Measurements from ENCODE around the gene RBPMS2.

The RBPMS2 gene

DNA sequence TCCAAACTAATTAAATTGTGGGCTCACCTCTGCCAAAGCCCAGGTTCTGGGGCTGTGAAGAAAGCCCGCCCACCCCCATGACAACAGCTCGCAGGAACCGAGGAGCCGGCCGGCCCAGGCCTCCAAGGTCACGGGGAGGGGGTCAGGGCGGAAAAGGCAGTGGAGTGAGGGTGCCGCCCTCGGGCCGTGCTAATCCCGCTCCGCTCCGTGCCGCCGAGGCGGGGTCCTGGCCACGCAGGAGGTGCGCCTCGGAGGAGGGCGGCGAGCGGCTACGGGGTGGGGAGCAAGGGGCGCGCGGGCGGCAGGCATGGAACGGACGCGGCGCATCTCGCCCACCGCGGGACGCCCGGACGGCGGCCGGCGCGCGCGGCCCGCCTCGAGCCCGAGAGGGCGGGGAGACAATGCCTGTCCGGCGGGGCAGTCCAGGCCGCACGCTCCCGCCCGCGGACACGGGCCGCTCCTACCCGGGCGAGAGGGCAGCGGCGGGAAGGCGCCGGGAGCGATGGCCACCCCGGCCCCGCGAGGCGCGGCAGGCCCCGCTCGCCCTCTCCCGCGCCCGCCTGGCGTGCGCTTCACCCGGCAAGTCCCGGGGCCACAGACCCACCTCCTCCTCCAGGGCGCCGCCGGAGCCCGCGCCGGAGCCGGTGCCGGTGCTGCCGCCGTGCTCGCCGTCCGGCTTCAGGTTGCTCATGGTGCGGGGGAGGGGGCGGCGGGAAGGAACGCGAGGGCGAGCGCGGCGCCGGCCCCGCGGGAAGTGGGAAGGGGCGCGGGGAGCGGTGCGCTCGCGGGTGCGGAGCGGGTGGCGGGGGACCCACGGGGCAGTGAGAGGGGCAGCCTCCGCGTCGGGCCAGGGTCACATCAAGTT lies 528 bp downstream of the RBPMS2 start:
- H3K27ac ChIP-seq (ENCODE audit: low read depth, low read length): peak overlapping the region; percentile 97
- H3K4me3 ChIP-seq (ENCODE audit: low read length): peak overlapping the region; percentile 83
- peak overlapping the region; percentile 97 for H2BK5ac ChIP-seq (ENCODE audit: low read length)
- peak overlapping the region; percentile 92 for H3K23ac ChIP-seq (ENCODE audit: low read length)
- peak overlapping the region; percentile 59 for H4K8ac ChIP-seq (ENCODE audit: low read depth, low read length)
- H3K56ac ChIP-seq (ENCODE audit: low read length): peak overlapping the region; percentile 99
- H3K79me2 ChIP-seq (ENCODE audit: control insufficient read depth, insufficient read depth, low read length): peaks cover 62% of the 10 kb centered on the region
- peak overlapping the region; percentile 96 for H3K4me2 ChIP-seq (ENCODE audit: low read length)
- peak overlapping the region; percentile 86 for H3K4ac ChIP-seq (ENCODE audit: low read depth, low read length)
- no peaks in the 10 kb centered on the region for H3K27me3 ChIP-seq (ENCODE audit: insufficient read depth, low read length, poor library complexity)
- peak overlapping the region; percentile 81 for H2AK5ac ChIP-seq (ENCODE audit: low read length)
- H3K4me1 ChIP-seq (ENCODE audit: control insufficient read depth, low read depth, low read length): peaks cover 21% of the 10 kb centered on the region
- H2BK15ac ChIP-seq (replicated peaks; ENCODE audit: low read depth): peak overlapping the region; percentile 67
- no CpG with 5 or more reads among the region's 115 CpGs for WGBS (ENCODE audit: extremely low coverage, insufficient coverage, low lambda C conversion rate)
- H3K18ac ChIP-seq (ENCODE audit: low read length): peak overlapping the region; percentile 99
- peak overlapping the region; percentile 96 for H2BK120ac ChIP-seq (ENCODE audit: low read depth, low read length)
- DNase-seq: peak; percentile 44
- H3K79me1 ChIP-seq (ENCODE audit: low read length): peaks cover 2% of the 10 kb centered on the region
- no peaks in the 10 kb centered on the region for H3K36me3 ChIP-seq (ENCODE audit: control insufficient read depth, insufficient read depth, low read length)
- peak overlapping the region; percentile 98 for H3K9ac ChIP-seq (ENCODE audit: low read length)
- no peak overlapping the region for H4K5ac ChIP-seq (ENCODE audit: low read length)

DNA sequence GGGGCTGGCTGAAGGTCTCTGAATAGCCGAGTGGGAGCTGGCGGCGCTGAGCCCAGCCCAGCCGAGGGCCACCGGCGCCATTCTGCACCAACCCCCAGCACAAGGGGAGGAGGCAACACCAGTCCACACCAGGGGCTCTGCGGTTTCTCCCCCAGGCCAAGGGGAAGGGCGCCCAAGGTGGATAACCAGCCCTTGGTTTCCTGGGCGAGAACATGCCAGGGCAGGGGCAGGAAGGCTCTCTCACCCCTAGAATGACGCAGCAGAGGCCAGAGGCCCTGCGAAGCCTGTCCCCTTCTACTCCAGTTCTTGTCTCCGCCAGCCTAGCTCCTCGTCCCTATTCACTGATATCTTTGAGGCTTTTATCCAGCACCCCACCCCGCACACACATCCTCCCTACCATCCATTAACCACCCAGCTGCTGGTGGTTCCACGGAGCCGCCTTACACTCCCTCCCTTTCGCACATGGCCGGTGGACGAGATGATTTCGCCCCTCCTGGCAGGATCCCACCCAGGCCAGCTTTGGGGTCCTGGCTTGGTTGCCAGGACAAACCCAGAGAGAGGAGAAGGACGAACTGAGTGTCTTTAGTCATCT lies 1.3 kb downstream of the RBPMS2 start:
- Histone ChIP-seq H2BK15ac (replicated peaks; ENCODE audit: low read depth) (no peak overlapping the region), H3K27ac (ENCODE audit: low read depth, low read length) (peak overlapping the region; percentile 97), H3K79me1 (ENCODE audit: low read length) (peaks cover 2% of the 10 kb centered on the region), H3K36me3 (ENCODE audit: control insufficient read depth, insufficient read depth, low read length) (no peaks in the 10 kb centered on the region), H2BK5ac (ENCODE audit: low read length) (peak overlapping the region; percentile 97), H3K79me2 (ENCODE audit: control insufficient read depth, insufficient read depth, low read length) (peaks cover 66% of the 10 kb centered on the region), H4K8ac (ENCODE audit: low read depth, low read length) (no peak overlapping the region), H3K4me2 (ENCODE audit: low read length) (peak overlapping the region; percentile 96), H4K5ac (ENCODE audit: low read length) (no peak overlapping the region), H3K4ac (ENCODE audit: low read depth, low read length) (peak overlapping the region; percentile 86), H3K9ac (ENCODE audit: low read length) (peak overlapping the region; percentile 98), H3K4me1 (ENCODE audit: control insufficient read depth, low read depth, low read length) (peaks cover 20% of the 10 kb centered on the region), H3K27me3 (ENCODE audit: insufficient read depth, low read length, poor library complexity) (no peaks in the 10 kb centered on the region), H3K23ac (ENCODE audit: low read length) (peak overlapping the region; percentile 100), H3K56ac (ENCODE audit: low read length) (peak overlapping the region; percentile 99), H2AK5ac (ENCODE audit: low read length) (peak overlapping the region; percentile 86), H3K4me3 (ENCODE audit: low read length) (peak overlapping the region; percentile 83), H2BK120ac (ENCODE audit: low read depth, low read length) (no peak overlapping the region), H3K18ac (ENCODE audit: low read length) (peak overlapping the region; percentile 99)
- no CpG with 5 or more reads among the region's 21 CpGs for WGBS (ENCODE audit: extremely low coverage, insufficient coverage, low lambda C conversion rate)
- peak; percentile 60 for DNase-seq

DNA sequence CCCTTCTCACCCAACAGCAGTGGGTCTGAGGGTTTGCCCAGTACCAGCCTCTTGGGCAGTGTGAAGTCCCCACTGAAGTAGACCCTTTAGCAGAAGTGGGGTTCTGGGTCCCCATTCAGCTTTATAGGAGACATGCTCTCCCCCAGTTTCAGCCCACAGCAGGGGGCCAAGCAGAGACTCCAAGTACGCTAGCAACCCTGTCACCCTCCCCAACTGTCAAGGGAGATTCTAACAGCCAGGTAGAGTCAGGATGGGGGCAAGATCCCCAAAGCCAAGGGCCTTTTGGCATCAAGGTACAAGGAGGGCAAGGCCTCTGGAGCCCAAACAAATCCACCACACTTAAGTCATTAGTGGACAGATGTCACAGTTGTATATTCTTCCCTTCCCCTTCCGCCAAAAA lies 1.8 kb downstream of the RBPMS2 start:
- no peak for DNase-seq
- Histone ChIP-seq H3K4ac (ENCODE audit: low read depth, low read length) (peak overlapping the region; percentile 86), H3K4me1 (ENCODE audit: control insufficient read depth, low read depth, low read length) (peaks cover 16% of the 10 kb centered on the region), H2BK120ac (ENCODE audit: low read depth, low read length) (no peak overlapping the region), H3K4me2 (ENCODE audit: low read length) (peak overlapping the region; percentile 96), H3K23ac (ENCODE audit: low read length) (peak overlapping the region; percentile 100), H4K5ac (ENCODE audit: low read length) (no peak overlapping the region), H3K79me2 (ENCODE audit: control insufficient read depth, insufficient read depth, low read length) (peaks cover 70% of the 10 kb centered on the region), H2BK15ac (replicated peaks; ENCODE audit: low read depth) (no peak overlapping the region), H3K18ac (ENCODE audit: low read length) (peak overlapping the region; percentile 52), H3K79me1 (ENCODE audit: low read length) (peaks cover 2% of the 10 kb centered on the region), H2BK5ac (ENCODE audit: low read length) (peak overlapping the region; percentile 97), H3K27me3 (ENCODE audit: insufficient read depth, low read length, poor library complexity) (no peaks in the 10 kb centered on the region), H3K56ac (ENCODE audit: low read length) (peak overlapping the region; percentile 99), H3K27ac (ENCODE audit: low read depth, low read length) (peak overlapping the region; percentile 97), H3K36me3 (ENCODE audit: control insufficient read depth, insufficient read depth, low read length) (no peaks in the 10 kb centered on the region), H3K9ac (ENCODE audit: low read length) (peak overlapping the region; percentile 98), H3K4me3 (ENCODE audit: low read length) (peak overlapping the region; percentile 83), H2AK5ac (ENCODE audit: low read length) (peak overlapping the region; percentile 86), H4K8ac (ENCODE audit: low read depth, low read length) (no peak overlapping the region)
- no CpG with 5 or more reads among the region's 2 CpGs for WGBS (ENCODE audit: extremely low coverage, insufficient coverage, low lambda C conversion rate)

DNA sequence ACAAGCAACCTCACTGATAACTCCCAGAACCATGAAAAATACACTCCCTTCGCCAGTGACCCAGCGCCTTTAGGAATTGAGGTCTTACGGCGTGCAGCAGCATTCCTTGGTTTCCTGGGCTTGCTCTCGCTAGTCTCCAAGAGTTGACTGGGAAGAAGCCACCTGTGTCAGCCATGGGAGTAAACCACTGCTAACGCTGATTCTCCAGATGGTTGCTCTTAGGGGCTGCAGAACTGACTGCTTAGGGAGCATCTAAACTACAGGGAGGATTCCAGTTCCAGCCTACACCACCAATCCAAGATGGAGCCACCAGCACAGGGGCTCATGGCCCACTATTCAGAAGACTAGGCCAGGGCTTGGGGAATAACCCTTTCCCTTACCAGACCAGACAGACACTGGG lies 2.4 kb downstream of the RBPMS2 start:
- Histone ChIP-seq H3K79me2 (ENCODE audit: control insufficient read depth, insufficient read depth, low read length) (peaks cover 76% of the 10 kb centered on the region), H2BK15ac (replicated peaks; ENCODE audit: low read depth) (no peak overlapping the region), H3K4ac (ENCODE audit: low read depth, low read length) (peak overlapping the region; percentile 22), H3K23ac (ENCODE audit: low read length) (no peak overlapping the region), H3K56ac (ENCODE audit: low read length) (peak overlapping the region; percentile 99), H3K9ac (ENCODE audit: low read length) (peak overlapping the region; percentile 98), H3K27me3 (ENCODE audit: insufficient read depth, low read length, poor library complexity) (no peaks in the 10 kb centered on the region), H3K18ac (ENCODE audit: low read length) (peak overlapping the region; percentile 52), H3K36me3 (ENCODE audit: control insufficient read depth, insufficient read depth, low read length) (no peaks in the 10 kb centered on the region), H2BK120ac (ENCODE audit: low read depth, low read length) (no peak overlapping the region), H3K4me3 (ENCODE audit: low read length) (peak overlapping the region; percentile 3), H3K4me1 (ENCODE audit: control insufficient read depth, low read depth, low read length) (peaks cover 16% of the 10 kb centered on the region), H3K4me2 (ENCODE audit: low read length) (peak overlapping the region; percentile 96), H4K5ac (ENCODE audit: low read length) (no peak overlapping the region), H3K79me1 (ENCODE audit: low read length) (peaks cover 3% of the 10 kb centered on the region), H2BK5ac (ENCODE audit: low read length) (no peak overlapping the region), H3K27ac (ENCODE audit: low read depth, low read length) (no peak overlapping the region), H2AK5ac (ENCODE audit: low read length) (no peak overlapping the region), H4K8ac (ENCODE audit: low read depth, low read length) (no peak overlapping the region)
- WGBS (ENCODE audit: extremely low coverage, insufficient coverage, low lambda C conversion rate): no CpG with 5 or more reads among the region's 6 CpGs
- peak; percentile 38 for DNase-seq

DNA sequence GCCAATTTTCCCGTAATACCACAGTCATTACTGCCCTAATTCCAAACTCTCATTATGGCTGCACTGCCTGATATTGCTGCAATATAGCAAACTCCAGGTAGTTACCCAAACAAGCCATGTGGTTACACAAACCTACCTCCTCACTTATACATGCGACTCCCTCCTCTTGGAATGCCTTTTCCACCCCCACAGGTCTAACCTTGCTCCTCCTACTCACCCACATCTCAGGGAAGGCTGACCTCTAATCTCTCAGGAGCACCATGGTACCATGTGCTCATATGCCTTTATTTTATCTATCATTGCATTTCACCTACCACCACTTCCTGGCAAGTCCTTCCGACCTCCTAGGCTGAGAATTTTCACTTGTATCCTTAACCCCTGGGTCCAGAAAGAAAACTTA lies 2.9 kb downstream of the RBPMS2 start:
- Histone ChIP-seq H3K79me1 (ENCODE audit: low read length) (peaks cover 4% of the 10 kb centered on the region), H3K4me1 (ENCODE audit: control insufficient read depth, low read depth, low read length) (peaks cover 16% of the 10 kb centered on the region), H3K4ac (ENCODE audit: low read depth, low read length) (no peak overlapping the region), H3K4me3 (ENCODE audit: low read length) (peak overlapping the region; percentile 3), H3K79me2 (ENCODE audit: control insufficient read depth, insufficient read depth, low read length) (peaks cover 81% of the 10 kb centered on the region), H4K8ac (ENCODE audit: low read depth, low read length) (no peak overlapping the region), H3K27me3 (ENCODE audit: insufficient read depth, low read length, poor library complexity) (no peaks in the 10 kb centered on the region), H3K18ac (ENCODE audit: low read length) (no peak overlapping the region), H3K9ac (ENCODE audit: low read length) (peak overlapping the region; percentile 98), H4K5ac (ENCODE audit: low read length) (no peak overlapping the region), H2BK5ac (ENCODE audit: low read length) (no peak overlapping the region), H2BK15ac (replicated peaks; ENCODE audit: low read depth) (no peak overlapping the region), H3K36me3 (ENCODE audit: control insufficient read depth, insufficient read depth, low read length) (no peaks in the 10 kb centered on the region), H2AK5ac (ENCODE audit: low read length) (no peak overlapping the region), H3K23ac (ENCODE audit: low read length) (no peak overlapping the region), H3K56ac (ENCODE audit: low read length) (peak overlapping the region; percentile 99), H2BK120ac (ENCODE audit: low read depth, low read length) (no peak overlapping the region), H3K27ac (ENCODE audit: low read depth, low read length) (no peak overlapping the region), H3K4me2 (ENCODE audit: low read length) (peak overlapping the region; percentile 96)
- no CpG with 5 or more reads among the region's 3 CpGs for WGBS (ENCODE audit: extremely low coverage, insufficient coverage, low lambda C conversion rate)
- peak; percentile 83 for DNase-seq
